ENCODE results near the gene PSMB3.
A peak's percentile ranks its signal among the peaks of the same experiment; 100 is the strongest.
"Not testable (repeated sequence)": the region's sequence is repeated elsewhere in the genome, so short reads cannot be mapped to it uniquely, and the experiment has no call there.

PSMB3 gene

GRCh38 chr17:38749223-38750043 is 3.1 kb upstream of the PSMB3 start:
- DNase-seq (ENCODE audit: low read depth) = no peak

GRCh38 chr17:38750044-38750311 is 2.6 kb upstream of the PSMB3 start:
- no peak for DNase-seq (ENCODE audit: low read depth)

- DNase-seq (ENCODE audit: low read depth) = no peak
These were observed 2.0 kb upstream of the PSMB3 start for GRCh38 chr17:38750312-38751121.

- no peak for DNase-seq (ENCODE audit: low read depth)
These were observed 1.3 kb upstream of the PSMB3 start for GRCh38 chr17:38751144-38751807.

GRCh38 chr17:38751808-38752307 is 683 bp upstream of the PSMB3 start:
- peak; percentile 60 for DNase-seq (ENCODE audit: low read depth)

GRCh38 chr17:38753071-38753506 is 548 bp downstream of the PSMB3 start:
- DNase-seq (ENCODE audit: low read depth) = no peak

- DNase-seq (ENCODE audit: low read depth) = no peak
These were observed 9.1 kb downstream of the PSMB3 start for GRCh38 chr17:38761612-38762011.

- DNase-seq (ENCODE audit: low read depth) = no peak
These were observed 9.7 kb downstream of the PSMB3 start for GRCh38 chr17:38762231-38762630.

GRCh38 chr17:38766341-38766740 is 13.8 kb downstream of the PSMB3 start:
- no peak for DNase-seq (ENCODE audit: low read depth)

GRCh38 chr17:38768417-38768816 is 15.9 kb downstream of the PSMB3 start:
- DNase-seq (ENCODE audit: low read depth) = no peak

GRCh38 chr17:38773258-38773657 is 20.7 kb downstream of the PSMB3 start:
- no peak for DNase-seq (ENCODE audit: low read depth)

- no peak for DNase-seq (ENCODE audit: low read depth)
These were observed 25.2 kb downstream of the PSMB3 start for GRCh38 chr17:38777641-38778250.

- DNase-seq (ENCODE audit: low read depth) = no peak
These were observed 27.6 kb downstream of the PSMB3 start for GRCh38 chr17:38779965-38780752.

- DNase-seq (ENCODE audit: low read depth) = no peak
These were observed 30.7 kb downstream of the PSMB3 start for GRCh38 chr17:38783227-38783626.

GRCh38 chr17:38786372-38786771 is 33.8 kb downstream of the PSMB3 start:
- DNase-seq (ENCODE audit: low read depth) = no peak

GRCh38 chr17:38787999-38788398 is 35.5 kb downstream of the PSMB3 start:
- DNase-seq (ENCODE audit: low read depth) = not testable (repeated sequence)

- no peak for DNase-seq (ENCODE audit: low read depth)
These were observed 36.6 kb downstream of the PSMB3 start for GRCh38 chr17:38789185-38789584.

- DNase-seq (ENCODE audit: low read depth) = not testable (repeated sequence)
These were observed 37.7 kb downstream of the PSMB3 start for GRCh38 chr17:38790148-38790707.

GRCh38 chr17:38791162-38791561 is 38.6 kb downstream of the PSMB3 start:
- DNase-seq (ENCODE audit: low read depth) = no peak

- DNase-seq (ENCODE audit: low read depth) = no peak
These were observed 41.7 kb downstream of the PSMB3 start for GRCh38 chr17:38794221-38794620.

Data from stimulated activated CD8-positive, alpha-beta memory T cell treated with anti-CD3 and anti-CD28 coated beads, Interleukin-12 subunit alpha, Interleukin-12 subunit beta, amount 100 ng/mL, for 4 hours (primary cell).